Activated CD4-positive, alpha-beta T cell treated with anti-CD3 and anti-CD28 coated beads, Interleukin-2, amount 10 ng/mL, durations not matched to agents 7 days and 5 days (primary cell): Measurements from ENCODE around the gene CDHR5. TPM values are rescaled to one million over a fixed set of nuclear protein-coding genes. Genes with fewer than 3 reads are reported as not detected.
A peak's percentile ranks its signal among the peaks of the same experiment; 100 is the strongest.

ENCODE experiments used
- CTCF ChIA-PET: fragments of 350-600 bp; sonication (Branson Sonifier 250); formaldehyde crosslinking; loops from one replicate; lab custom pipeline; 2021; ENCODE audit warnings: antibody characterized with exemption; lab: Charles Lee
- POLR2A ChIA-PET: fragments of 350-600 bp; sonication (Branson Sonifier 250); formaldehyde crosslinking; loops from one replicate; lab custom pipeline; 2021; ENCODE audit warnings: antibody characterized with exemption; lab: Charles Lee
- DNase-seq: peaks from one replicate; pipeline ENCODE4 v3.0.0-alpha.2; 2020
- H3K27ac Mint-ChIP-seq: one replicate; pipeline ENCODE4 v1.8.0; 2021; ENCODE audit warnings: mild to moderate bottlenecking, moderate library complexity, mixed read lengths
- H3K27me3 Mint-ChIP-seq: one replicate; pipeline ENCODE4 v1.8.0; 2021; ENCODE audit warnings: mixed read lengths
- H3K36me3 Mint-ChIP-seq: one replicate; pipeline ENCODE4 v1.8.0; 2021; ENCODE audit warnings: low read depth, mixed read lengths
- H3K4me1 Mint-ChIP-seq: one replicate; pipeline ENCODE4 v1.8.0; 2021; ENCODE audit warnings: mixed read lengths
- H3K4me3 Mint-ChIP-seq: one replicate; pipeline ENCODE4 v1.8.0; 2021; ENCODE audit warnings: mild to moderate bottlenecking, moderate library complexity, mixed read lengths
- H3K9me3 Mint-ChIP-seq: one replicate; pipeline ENCODE4 v1.8.0; 2021; ENCODE audit warnings: mixed read lengths
- microRNA-seq: library from miRNA; unstranded; fragments of <30 nt; microRNA quantifications from one replicate; pipeline ENCODE4 v1.2.0, GENCODE V29; 2021; ENCODE audit warnings: borderline microRNAs expressed, borderline replicate concordance
- total RNA-seq, 2 experiments: library from RNA; stranded (reverse); gene quantifications; one replicate each; pipeline ENCODE4 v1.2.3, GENCODE V29; 2021

The CDHR5 gene
- total RNA-seq, 2 experiments from 2014 or later, result not detected

DNA sequence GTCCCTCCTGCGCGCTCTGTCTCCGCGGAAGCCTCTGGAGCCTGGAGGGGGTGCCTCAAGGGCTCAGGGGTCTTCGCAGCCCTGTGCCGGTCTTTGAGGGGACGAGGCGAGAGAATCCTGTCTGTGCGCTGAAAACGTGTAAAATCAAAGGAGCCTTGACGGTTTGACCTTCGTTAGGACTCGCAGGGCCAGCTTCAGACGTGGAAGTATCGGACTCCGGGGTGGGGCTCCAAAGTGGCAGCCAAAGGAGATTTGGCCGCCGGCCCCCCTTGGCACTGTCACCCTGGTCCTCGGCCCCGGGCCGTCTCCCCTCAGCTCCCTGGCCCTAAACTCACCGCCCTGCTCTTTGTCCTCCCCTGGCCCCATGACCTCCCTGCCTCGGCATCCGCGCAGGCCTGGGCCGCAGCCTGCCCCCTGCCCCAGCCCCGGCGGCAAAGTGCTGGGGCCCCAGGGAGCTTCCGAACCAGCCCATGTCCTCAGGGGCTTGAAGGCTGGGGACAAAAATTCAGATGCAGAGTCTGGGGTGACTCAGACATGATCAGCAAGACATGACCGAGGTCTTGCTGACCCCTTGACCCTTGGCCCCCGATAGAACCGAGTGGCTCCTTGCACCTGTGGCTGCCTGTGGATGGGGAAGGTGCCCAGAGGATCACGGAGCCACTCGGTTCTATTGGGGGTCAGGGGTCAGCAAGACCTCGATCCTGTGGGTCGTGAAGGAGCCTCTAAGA is 55.4 kb downstream of the CDHR5 start:
- Mint-ChIP-seq H3K36me3 (peaks cover 3% of the 10 kb centered on the region), H3K4me3 (peak overlapping the region; percentile 79), H3K9me3 (no peaks in the 10 kb centered on the region), H3K27ac (peak overlapping the region; percentile 88), H3K4me1 (peaks cover 25% of the 10 kb centered on the region), H3K27me3 (peaks cover 3% of the 10 kb centered on the region)
- ChIA-PET CTCF (interaction anchor here (0.6 to 1.7 kb wide), 5 partner anchors 14 to 1433 kb away, joined by 3 to 7 read pairs (median 3); no protein-coding TSS in a partner anchor), POLR2A (no interaction called here)
- no peak for DNase-seq

DNA sequence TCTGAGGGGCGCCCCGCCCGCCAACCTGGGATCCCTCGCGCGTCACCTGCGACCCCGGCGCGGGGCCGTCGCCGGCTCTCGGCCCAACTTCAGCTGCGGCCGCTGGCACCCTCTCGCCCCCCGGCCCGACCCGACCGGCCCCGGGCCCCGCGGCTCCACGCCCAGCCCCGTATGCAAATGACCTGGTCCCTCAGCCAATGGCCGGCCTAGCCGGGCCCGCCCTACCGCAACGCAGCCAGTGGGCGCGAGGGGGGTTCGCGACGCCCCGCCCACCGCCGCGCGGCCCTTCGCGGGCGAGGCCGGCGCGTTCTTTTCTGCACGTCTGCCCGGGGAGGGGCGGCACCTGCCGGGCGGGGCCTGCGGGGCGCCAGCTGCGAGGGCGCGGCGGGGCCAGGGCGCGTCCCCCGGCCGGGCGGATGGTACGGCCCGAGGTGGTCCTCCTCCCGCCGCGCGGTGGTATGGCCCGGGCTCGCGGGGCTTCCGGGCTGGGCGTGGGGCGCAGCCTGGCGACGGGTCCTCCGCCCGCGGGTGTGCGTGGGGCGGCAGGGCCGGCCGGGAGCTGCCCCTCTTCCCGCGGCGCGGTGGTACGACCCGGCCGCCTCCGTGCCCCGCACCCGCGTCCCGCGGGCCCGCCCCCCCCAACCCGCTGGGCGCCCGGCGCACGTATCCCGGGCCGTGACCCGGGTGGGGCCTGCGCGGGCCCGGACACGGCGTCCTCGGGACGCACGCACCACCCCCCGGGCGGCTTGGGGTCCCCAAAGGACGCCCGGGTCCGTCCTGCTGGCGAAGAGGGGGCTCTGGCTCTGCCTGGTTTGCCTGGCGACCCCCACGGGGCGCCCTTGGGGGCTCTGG is 56.2 kb downstream of the CDHR5 start:
- H3K36me3 Mint-ChIP-seq, result peaks cover 7% of the 10 kb centered on the region
- H3K4me3 Mint-ChIP-seq, result peak overlapping the region; percentile 79
- peak overlapping the region; percentile 88 for H3K27ac Mint-ChIP-seq
- DNase-seq, result peak; percentile 94
- ChIA-PET CTCF (interaction anchor here (0.6 to 1.7 kb wide), 4 partner anchors 13 to 1434 kb away, joined by 3 to 7 read pairs (median 3); no protein-coding TSS in a partner anchor), POLR2A (no interaction called here)
- H3K9me3 Mint-ChIP-seq, result no peaks in the 10 kb centered on the region
- peaks cover 23% of the 10 kb centered on the region for H3K4me1 Mint-ChIP-seq
- no peaks in the 10 kb centered on the region for H3K27me3 Mint-ChIP-seq

DNA sequence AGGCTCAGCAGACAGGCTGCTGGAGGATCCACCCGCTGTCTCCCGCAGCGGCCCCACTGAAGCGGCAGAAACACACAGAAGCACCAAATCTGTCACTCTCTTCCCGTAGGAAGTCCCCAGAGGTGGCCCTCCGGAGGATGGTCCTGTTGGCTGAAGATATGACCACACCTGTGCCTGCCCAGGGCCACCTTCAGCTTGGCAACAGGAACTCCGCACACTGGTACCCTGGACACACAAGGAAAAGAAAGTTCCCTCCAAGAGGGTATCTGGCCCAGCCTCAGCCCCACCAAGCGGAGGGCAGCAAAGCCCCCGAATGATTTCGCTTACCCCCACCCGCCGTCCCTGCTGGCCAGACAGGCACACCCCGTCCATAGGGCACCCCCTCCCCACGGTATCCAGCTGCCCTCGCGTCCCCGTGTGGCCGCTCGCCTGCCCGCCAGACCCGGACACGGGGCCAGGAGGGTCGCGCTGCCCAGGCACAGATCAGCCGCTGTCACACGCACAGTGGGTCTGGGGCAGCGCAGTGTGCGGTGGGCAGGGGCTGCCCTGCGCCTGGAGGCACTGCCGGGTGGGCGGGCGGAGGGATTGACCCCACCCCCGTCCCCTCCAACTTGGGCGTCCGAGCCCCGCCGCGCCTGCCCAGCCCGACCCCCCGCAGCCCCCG is 57.0 kb downstream of the CDHR5 start:
- CTCF ChIA-PET, result interaction anchor here (0.5 to 1.9 kb wide), 5 partner anchors 10 to 49 kb away, joined by 3 to 7 read pairs (median 3); no protein-coding TSS in a partner anchor
- Mint-ChIP-seq H3K36me3 (peaks cover 9% of the 10 kb centered on the region), H3K4me1 (peaks cover 22% of the 10 kb centered on the region), H3K9me3 (no peaks in the 10 kb centered on the region), H3K4me3 (peak overlapping the region; percentile 85), H3K27me3 (no peaks in the 10 kb centered on the region), H3K27ac (peak overlapping the region; percentile 86)
- DNase-seq, result no peak
- POLR2A ChIA-PET, result no interaction called here

DNA sequence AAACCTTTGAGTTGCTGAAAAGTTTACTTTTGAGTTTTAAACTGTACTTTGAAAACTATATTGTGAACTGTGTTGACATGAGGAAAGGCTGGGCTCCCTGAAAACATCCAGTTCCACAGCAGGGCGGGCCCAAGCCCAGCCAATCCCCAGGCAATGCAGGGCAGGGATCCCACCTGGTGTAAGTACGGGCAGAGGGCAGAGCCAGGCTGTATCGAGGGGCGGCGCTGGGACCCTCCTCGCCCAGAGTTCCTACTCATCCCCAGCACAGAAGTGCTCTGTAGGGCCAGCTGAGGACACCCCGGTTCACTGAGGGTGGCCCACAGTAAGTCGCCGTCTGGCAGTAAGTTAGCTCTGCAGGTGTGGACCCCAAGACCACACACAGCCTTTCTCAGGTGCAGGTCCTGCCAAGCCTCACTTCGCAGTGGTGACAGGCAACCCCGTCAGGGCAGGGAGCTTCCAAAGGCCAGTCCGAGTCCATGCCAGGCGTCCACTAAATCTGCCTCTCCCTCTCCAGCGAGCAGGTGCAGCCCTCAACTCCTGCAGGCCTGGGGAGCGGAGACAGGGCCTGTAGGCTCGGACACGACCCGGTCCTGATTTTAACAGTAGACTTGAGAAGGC is 57.6 kb downstream of the CDHR5 start:
- Mint-ChIP-seq H3K36me3 (peaks cover 9% of the 10 kb centered on the region), H3K9me3 (no peaks in the 10 kb centered on the region), H3K4me3 (peak overlapping the region; percentile 85), H3K27me3 (no peaks in the 10 kb centered on the region), H3K4me1 (peaks cover 22% of the 10 kb centered on the region), H3K27ac (peak overlapping the region; percentile 86)
- ChIA-PET CTCF (interaction anchor here (0.5 to 2.0 kb wide), 8 partner anchors 9 to 1001 kb away, joined by 3 to 11 read pairs (median 3); partner anchors contain the start of gene HRAS), POLR2A (no interaction called here)
- no peak for DNase-seq

Small RNA genes lying within 50 kb of the gene (microRNA-seq; reads per million reads assigned to microRNA genes)
- gene MIR210, result 2,701 reads per million, percentile 92 among the genes with 10 or more reads in this experiment

Other genes with a start within 250 kb of the CDHR5 start
- gene PKP3, start 230.7 kb downstream of the CDHR5 start, total RNA-seq, result not detected
- gene SIGIRR, start 210.0 kb downstream of the CDHR5 start, total RNA-seq, result 100 to 1,000 TPM; 226 to 255 TPM
- gene ANO9, start 182.9 kb downstream of the CDHR5 start, total RNA-seq, result 10 to 100 TPM; 88.2 to 94.2 TPM
- gene PTDSS2, start 174.7 kb downstream of the CDHR5 start, total RNA-seq, result 10 to 100 TPM; 22.7 to 25.2 TPM
- gene RNH1, start 117.7 kb downstream of the CDHR5 start, total RNA-seq, result 10 to 100 TPM; 90.6 to 99.5 TPM
- 10 to 100 TPM; 51.7 to 63.5 TPM for gene HRAS, start 89.4 kb downstream of the CDHR5 start, total RNA-seq
- 1 to 10 TPM; 2.0 to 2.1 TPM for gene LRRC56, start 87.4 kb downstream of the CDHR5 start, total RNA-seq
- gene LMNTD2, start 64.2 kb downstream of the CDHR5 start, total RNA-seq, result 1 to 10 TPM; 3.4 to 4.8 TPM
- 10 to 100 TPM; 30.7 to 38.1 TPM for gene RASSF7, start 64.0 kb downstream of the CDHR5 start, total RNA-seq
- gene PHRF1, start 48.5 kb downstream of the CDHR5 start, total RNA-seq, result 10 to 100 TPM; 46.8 to 48.6 TPM
- 100 to 1,000 TPM; 152 to 154 TPM for gene IRF7, start 9.0 kb downstream of the CDHR5 start, total RNA-seq
- not detected for gene SCT, start 2.2 kb upstream of the CDHR5 start, total RNA-seq
- under 1 TPM; 0.21 to 0.30 TPM for gene DRD4, start 12.3 kb upstream of the CDHR5 start, total RNA-seq
- gene DEAF1, start 70.3 kb upstream of the CDHR5 start, total RNA-seq, result 10 to 100 TPM; 44.0 to 48.8 TPM
- 10 to 100 TPM; 39.1 to 44.7 TPM for gene TMEM80, start 70.9 kb upstream of the CDHR5 start, total RNA-seq
- 10 to 100 TPM in 1 of 2 experiments, 1 to 10 TPM in 1; 7.8 to 11.9 TPM for gene EPS8L2, start 81.3 kb upstream of the CDHR5 start, total RNA-seq
- gene TALDO1, start 122.5 kb upstream of the CDHR5 start, total RNA-seq, result 100 to 1,000 TPM; 219 to 268 TPM
- gene GATD1, start 152.5 kb upstream of the CDHR5 start, total RNA-seq, result 10 to 100 TPM; 58.2 to 62.1 TPM
- under 1 TPM; 0.20 to 0.60 TPM for gene CEND1, start 165.1 kb upstream of the CDHR5 start, total RNA-seq
- 10 to 100 TPM; 45.9 to 49.1 TPM for gene SLC25A22, start 173.3 kb upstream of the CDHR5 start, total RNA-seq
- gene PIDD1, start 180.3 kb upstream of the CDHR5 start, total RNA-seq, result 10 to 100 TPM; 47.9 to 60.4 TPM
- 1,000 to 10,000 TPM; 1,927 to 2,229 TPM for gene RPLP2, start 185.0 kb upstream of the CDHR5 start, total RNA-seq
- 10 to 100 TPM; 68.9 to 71.9 TPM for gene PNPLA2, start 194.0 kb upstream of the CDHR5 start, total RNA-seq
- gene CRACR2B, start 203.0 kb upstream of the CDHR5 start, total RNA-seq, result 1 to 10 TPM; 7.7 to 8.1 TPM
- 10 to 100 TPM; 35.4 to 37.6 TPM for gene CD151, start 208.0 kb upstream of the CDHR5 start, total RNA-seq
- gene POLR2L, start 217.6 kb upstream of the CDHR5 start, total RNA-seq, result 10 to 100 TPM; 90.3 to 96.0 TPM
- gene TSPAN4, start 217.9 kb upstream of the CDHR5 start, total RNA-seq, result 1 to 10 TPM; 7.7 to 7.9 TPM